Activated CD4-positive, alpha-beta memory T cell treated with anti-CD3 and anti-CD28 coated beads, Interleukin-2, amount 10 ng/mL, durations not matched to agents 7 days and 5 days (primary cell): ENCODE results near the gene TUBG2. TPM values are rescaled to one million over a fixed set of nuclear protein-coding genes. Genes with fewer than 3 reads are reported as not detected.
"Not testable (repeated sequence)": the region's sequence is repeated elsewhere in the genome, so short reads cannot be mapped to it uniquely, and the experiment has no call there.

Experiments used
- CTCF ChIA-PET: fragments of 350-600 bp; sonication (Branson Sonifier 250); formaldehyde crosslinking; loops from one replicate; lab custom pipeline; 2021; ENCODE audit warnings: antibody characterized with exemption, inconsistent platforms; lab: Charles Lee
- POLR2A ChIA-PET: fragments of 350-600 bp; sonication (Branson Sonifier 250); formaldehyde crosslinking; loops from one replicate; lab custom pipeline; 2021; ENCODE audit warnings: antibody characterized with exemption; lab: Charles Lee
- DNase-seq: peaks from one replicate; pipeline ENCODE4 v3.0.0-alpha.2; 2020
- H3K27ac Mint-ChIP-seq: one replicate; pipeline ENCODE4 v1.8.0; 2021; ENCODE audit warnings: mild to moderate bottlenecking, mixed read lengths
- H3K27me3 Mint-ChIP-seq: one replicate; pipeline ENCODE4 v1.8.0; 2021; ENCODE audit warnings: mixed read lengths
- H3K36me3 Mint-ChIP-seq: one replicate; pipeline ENCODE4 v1.8.0; 2021; ENCODE audit warnings: low read depth, mixed read lengths
- H3K4me1 Mint-ChIP-seq: one replicate; pipeline ENCODE4 v1.8.0; 2021; ENCODE audit warnings: mixed read lengths
- H3K4me3 Mint-ChIP-seq: one replicate; pipeline ENCODE4 v1.8.0; 2021; ENCODE audit warnings: mild to moderate bottlenecking, mixed read lengths
- H3K9me3 Mint-ChIP-seq: one replicate; pipeline ENCODE4 v1.8.0; 2021; ENCODE audit warnings: mixed read lengths
- total RNA-seq, 2 experiments: library from RNA; stranded (reverse); gene quantifications; one replicate each; pipeline ENCODE4 v1.2.3, GENCODE V29; 2021

The TUBG2 gene
- total RNA-seq, 2 experiments from 2014 or later, result 7.2 to 7.5 TPM

- H3K27ac Mint-ChIP-seq, result no peak overlapping the region
- H3K27me3 Mint-ChIP-seq, result no peaks in the 10 kb centered on the region
- H3K4me3 Mint-ChIP-seq, result no peak overlapping the region
- H3K9me3 Mint-ChIP-seq, result no peaks in the 10 kb centered on the region
- ChIA-PET POLR2A (interaction anchor here (1.0 kb wide), 1 partner anchor 12 kb away, joined by 3 read pairs; no protein-coding TSS in a partner anchor), CTCF (interaction anchor here (1.7 kb wide), 1 partner anchor 134 kb away, joined by 5 read pairs; no protein-coding TSS in a partner anchor)
- no peaks in the 10 kb centered on the region for H3K36me3 Mint-ChIP-seq
- peaks cover 2% of the 10 kb centered on the region for H3K4me1 Mint-ChIP-seq
- no peak for DNase-seq
Observed at GRCh38 chr17:42629411-42630009, 29.6 kb upstream of the TUBG2 start.

GRCh38 chr17:42632949-42633444, 26.1 kb upstream of the TUBG2 start:
- no peak overlapping the region for H3K27ac Mint-ChIP-seq
- ChIA-PET CTCF (interaction anchor here (1.0 kb wide), 1 partner anchor 25 kb away, joined by 6 read pairs; no protein-coding TSS in a partner anchor), POLR2A (interaction anchor here (0.7 to 1.1 kb wide), 4 partner anchors 14 to 46 kb away, joined by 3 read pairs; partner anchors contain the start of gene TUBG1)
- no peaks in the 10 kb centered on the region for H3K9me3 Mint-ChIP-seq
- H3K4me1 Mint-ChIP-seq, result peaks cover 2% of the 10 kb centered on the region
- H3K36me3 Mint-ChIP-seq, result no peaks in the 10 kb centered on the region
- no peaks in the 10 kb centered on the region for H3K27me3 Mint-ChIP-seq
- DNase-seq, result no peak
- no peak overlapping the region for H3K4me3 Mint-ChIP-seq

- Mint-ChIP-seq H3K36me3 (no peaks in the 10 kb centered on the region), H3K4me3 (no peak overlapping the region), H3K27me3 (peaks cover 10% of the 10 kb centered on the region), H3K27ac (no peak overlapping the region), H3K4me1 (no peaks in the 10 kb centered on the region), H3K9me3 (no peaks in the 10 kb centered on the region)
- no peak for DNase-seq
- ChIA-PET CTCF (no interaction called here), POLR2A (interaction anchor here (1.1 kb wide), 1 partner anchor 30 kb away, joined by 4 read pairs; the partner anchor contains the start of gene TUBG1)
Observed at GRCh38 chr17:42639525-42640113, 19.5 kb upstream of the TUBG2 start.

- ChIA-PET POLR2A (interaction anchor here (1.1 kb wide), 1 partner anchor 30 kb away, joined by 4 read pairs; the partner anchor contains the start of gene TUBG1), CTCF (no interaction called here)
- Mint-ChIP-seq H3K4me3 (no peak overlapping the region), H3K27me3 (peaks cover 10% of the 10 kb centered on the region), H3K4me1 (no peaks in the 10 kb centered on the region), H3K36me3 (no peaks in the 10 kb centered on the region), H3K27ac (no peak overlapping the region), H3K9me3 (no peaks in the 10 kb centered on the region)
- no peak for DNase-seq
Observed at GRCh38 chr17:42640121-42640520, 19.0 kb upstream of the TUBG2 start.

- peaks cover 10% of the 10 kb centered on the region for H3K27me3 Mint-ChIP-seq
- no peak overlapping the region for H3K4me3 Mint-ChIP-seq
- no peak overlapping the region for H3K27ac Mint-ChIP-seq
- H3K4me1 Mint-ChIP-seq, result no peaks in the 10 kb centered on the region
- no peak for DNase-seq
- CTCF ChIA-PET, result no interaction called here
- H3K36me3 Mint-ChIP-seq, result no peaks in the 10 kb centered on the region
- H3K9me3 Mint-ChIP-seq, result no peaks in the 10 kb centered on the region
- POLR2A ChIA-PET, result no interaction called here
Observed at GRCh38 chr17:42642336-42642735, 16.7 kb upstream of the TUBG2 start.

GRCh38 chr17:42647778-42648177, 11.3 kb upstream of the TUBG2 start:
- H3K4me1 Mint-ChIP-seq, result no peaks in the 10 kb centered on the region
- no peak for DNase-seq
- no peaks in the 10 kb centered on the region for H3K36me3 Mint-ChIP-seq
- no peak overlapping the region for H3K4me3 Mint-ChIP-seq
- no peak overlapping the region for H3K27ac Mint-ChIP-seq
- ChIA-PET POLR2A (interaction anchor here (0.6 kb wide), 1 partner anchor 147 kb away, joined by 3 read pairs; no protein-coding TSS in a partner anchor), CTCF (interaction anchor here (0.7 kb wide), 1 partner anchor 75 kb away, joined by 3 read pairs; no protein-coding TSS in a partner anchor)
- H3K9me3 Mint-ChIP-seq, result no peaks in the 10 kb centered on the region
- H3K27me3 Mint-ChIP-seq, result peaks cover 10% of the 10 kb centered on the region

- Mint-ChIP-seq H3K4me3 (no peak overlapping the region), H3K4me1 (peaks cover 11% of the 10 kb centered on the region), H3K36me3 (no peaks in the 10 kb centered on the region), H3K27ac (no peak overlapping the region), H3K9me3 (no peaks in the 10 kb centered on the region), H3K27me3 (peaks cover 22% of the 10 kb centered on the region)
- POLR2A ChIA-PET, result no interaction called here
- CTCF ChIA-PET, result no interaction called here
- no peak for DNase-seq
Observed at GRCh38 chr17:42651392-42651791, 7.7 kb upstream of the TUBG2 start.

GRCh38 chr17:42653179-42654124, 5.6 kb upstream of the TUBG2 start:
- ChIA-PET CTCF (interaction anchor here (0.8 kb wide), 1 partner anchor 8 kb away, joined by 3 read pairs; no protein-coding TSS in a partner anchor), POLR2A (no interaction called here)
- no peak for DNase-seq
- Mint-ChIP-seq H3K27ac (no peak overlapping the region), H3K4me1 (peaks cover 18% of the 10 kb centered on the region), H3K9me3 (no peaks in the 10 kb centered on the region), H3K4me3 (no peak overlapping the region), H3K27me3 (peaks cover 24% of the 10 kb centered on the region), H3K36me3 (no peaks in the 10 kb centered on the region)

- Mint-ChIP-seq H3K4me1 (peaks cover 26% of the 10 kb centered on the region), H3K4me3 (no peak overlapping the region), H3K9me3 (no peaks in the 10 kb centered on the region), H3K27me3 (peaks cover 21% of the 10 kb centered on the region), H3K36me3 (no peaks in the 10 kb centered on the region), H3K27ac (no peak overlapping the region)
- CTCF ChIA-PET, result no interaction called here
- no peak for DNase-seq
- POLR2A ChIA-PET, result no interaction called here
Observed at GRCh38 chr17:42655528-42655927, 3.6 kb upstream of the TUBG2 start.

GRCh38 chr17:42657824-42658588, 1.1 kb upstream of the TUBG2 start:
- H3K36me3 Mint-ChIP-seq, result no peaks in the 10 kb centered on the region
- DNase-seq, result no peak
- H3K9me3 Mint-ChIP-seq, result no peaks in the 10 kb centered on the region
- POLR2A ChIA-PET, result interaction anchor here (1.2 to 1.6 kb wide), 3 partner anchors 11 to 340 kb away, joined by 4 to 10 read pairs (median 4); partner anchors contain the start of gene RPL27
- peak overlapping the region; percentile 31 for H3K4me3 Mint-ChIP-seq
- H3K27me3 Mint-ChIP-seq, result peaks cover 18% of the 10 kb centered on the region
- H3K4me1 Mint-ChIP-seq, result peaks cover 26% of the 10 kb centered on the region
- CTCF ChIA-PET, result interaction anchor here (1.0 kb wide), 1 partner anchor 105 kb away, joined by 3 read pairs; no protein-coding TSS in a partner anchor
- no peak overlapping the region for H3K27ac Mint-ChIP-seq

GRCh38 chr17:42659932-42660274, 819 bp downstream of the TUBG2 start:
- H3K27me3 Mint-ChIP-seq, DNase-seq, H3K36me3 Mint-ChIP-seq, H3K27ac Mint-ChIP-seq, CTCF ChIA-PET, H3K9me3 Mint-ChIP-seq: not testable (repeated sequence)
- peaks cover 22% of the 10 kb centered on the region for H3K4me1 Mint-ChIP-seq
- peak overlapping the region; percentile 80 for H3K4me3 Mint-ChIP-seq
- POLR2A ChIA-PET, result interaction anchor here (1.2 to 1.6 kb wide), 4 partner anchors 9 to 82 kb away, joined by 3 to 10 read pairs (median 4); partner anchors contain the start of gene CCR10
